PC-3 (cell line): ENCODE data around the gene LPCAT1. TPM values are rescaled to one million over a fixed set of nuclear protein-coding genes. Genes with fewer than 3 reads are reported as not detected.
"Not testable (repeated sequence)": the region's sequence is repeated elsewhere in the genome, so short reads cannot be mapped to it uniquely, and the experiment has no call there.

Source experiments
- ATAC-seq: fragments of 200-7000 bp; cut with Tn5 transposase; 2 replicates; pipeline ENCODE4 v1.9.1; 2020; ENCODE audit warnings: mild to moderate bottlenecking, moderate library complexity
- BruUV-seq: library from RNA; stranded (reverse); fragments of 400-500 nt; replicated peaks from 2 replicates; lab custom pipeline; 2021; lab: Mats Ljungman, UMichigan
- CTCF ChIA-PET: fragments of 300-600 bp; sonication (Branson Sonifier 250); formaldehyde crosslinking; loops from one replicate; lab custom pipeline; 2022; ENCODE audit warnings: antibody characterized with exemption; lab: Charles Lee
- POLR2A ChIA-PET: fragments of 300-600 bp; sonication (Branson Sonifier 250); formaldehyde crosslinking; loops from one replicate; lab custom pipeline; 2022; ENCODE audit warnings: antibody characterized with exemption; ENCODE audit not compliant: unreplicated experiment; lab: Charles Lee
- DNase-seq: peaks from one replicate; pipeline ENCODE4 v3.0.0-alpha.2; 2015
- H2AFZ ChIP-seq: fragments of 300-600 bp; sonication (generic); 2 replicates; pipeline ENCODE4 v1.6.0; 2016; ENCODE audit warnings: antibody characterized with exemption, low read length
- H3F3A ChIP-seq: fragments of 300-600 bp; sonication (generic); one replicate; pipeline ENCODE4 v1.6.0; 2017; ENCODE audit warnings: antibody characterized with exemption, low read length, control low read depth, mild to moderate bottlenecking; ENCODE audit not compliant: unreplicated experiment
- H3K27ac ChIP-seq: fragments of 300-600 bp; sonication (generic); 2 replicates; pipeline ENCODE4 v1.5.1; 2016; ENCODE audit warnings: mild to moderate bottlenecking, low read length
- H3K27me3 ChIP-seq: fragments of 300-600 bp; sonication (generic); 2 replicates; pipeline ENCODE4 v1.6.1; 2016; ENCODE audit warnings: low read length, mixed read lengths
- H3K36me3 ChIP-seq: fragments of 300-600 bp; sonication (generic); 2 replicates; pipeline ENCODE4 v1.6.1; 2016; ENCODE audit warnings: low read depth, mixed run types, low read length, mixed read lengths
- H3K4me1 ChIP-seq: fragments of 300-600 bp; sonication (generic); 2 replicates; pipeline ENCODE4 v1.5.1; 2016; ENCODE audit warnings: low read length; ENCODE audit not compliant: insufficient read depth
- H3K4me2 ChIP-seq: fragments of 300-600 bp; sonication (generic); 2 replicates; pipeline ENCODE4 v1.6.0; 2016; ENCODE audit warnings: low read length
- H3K4me3 ChIP-seq: fragments of 300-600 bp; sonication (generic); 2 replicates; pipeline ENCODE4 v1.5.1; 2016; ENCODE audit warnings: mild to moderate bottlenecking, low read length, mixed read lengths
- H3K79me2 ChIP-seq: fragments of 300-600 bp; sonication (generic); 2 replicates; pipeline ENCODE4 v1.6.1; 2017; ENCODE audit warnings: low read length, mixed read lengths
- H3K9ac ChIP-seq: fragments of 300-600 bp; sonication (generic); 2 replicates; pipeline ENCODE4 v1.6.0; 2016; ENCODE audit warnings: mild to moderate bottlenecking, low read length
- H3K9me2 ChIP-seq: fragments of 300-600 bp; sonication (generic); replicated peaks from 2 replicates; pipeline ENCODE4 v1.6.1; 2016; ENCODE audit warnings: mixed run types, low read length, mixed read lengths
- H3K9me3 ChIP-seq: fragments of 300-600 bp; sonication (generic); 2 replicates; pipeline ENCODE4 v1.6.1; 2016; ENCODE audit warnings: low read length, mixed read lengths
- H4K20me1 ChIP-seq: fragments of 300-600 bp; sonication (generic); 2 replicates; pipeline ENCODE4 v1.6.1; 2016; ENCODE audit warnings: low read length, mixed read lengths
- CTCF ChIP-seq: fragments of 300-600 bp; sonication (generic); conservative IDR thresholded peaks from 2 replicates; pipeline ENCODE4 v1.5.1; 2017; ENCODE audit warnings: antibody characterized with exemption, low read depth, mild to moderate bottlenecking, low read length
- EZH2 ChIP-seq: fragments of 300-600 bp; sonication (generic); IDR thresholded peaks from one replicate; pipeline ENCODE4 v1.6.1; 2017; ENCODE audit warnings: antibody characterized with exemption, mild to moderate bottlenecking, low read length; ENCODE audit not compliant: unreplicated experiment
- EZH2phosphoT487 ChIP-seq: fragments of 300-600 bp; sonication (generic); IDR thresholded peaks from 2 replicates; pipeline ENCODE4 v1.6.1; 2018; ENCODE audit warnings: mild to moderate bottlenecking, antibody characterized with exemption, low read length, borderline replicate concordance
- intact Hi-C: fragments of 100-400 bp; cut with micrococcal nuclease; formaldehyde crosslinking; loops from 2 replicates; pipeline ENCODE4 v1.9.0; 2023
- total RNA-seq: library from RNA; depleted of rRNA; stranded (reverse); fragments of >200 nt; gene quantifications from 2 replicates; pipeline ENCODE4 v1.2.3, GENCODE V29; 2014

The LPCAT1 gene
- total RNA-seq, 1 experiment from 2014 or later = 121 TPM

GRCh38 chr5:1477341-1477740 lies 46.4 kb downstream of the LPCAT1 start:
- Histone ChIP-seq H3K4me1 (no peaks in the 10 kb centered on the region), H3K9ac (no peak overlapping the region), H3F3A (no peaks in the 10 kb centered on the region), H3K4me3 (no peak overlapping the region), H3K27ac (no peak overlapping the region), H3K9me3 (no peaks in the 10 kb centered on the region), H3K27me3 (no peaks in the 10 kb centered on the region), H3K9me2 (no peaks in the 10 kb centered on the region), H3K79me2 (no peaks in the 10 kb centered on the region), H3K4me2 (no peak overlapping the region), H3K36me3 (peaks cover 53% of the 10 kb centered on the region), H2AFZ (no peak overlapping the region), H4K20me1 (no peaks in the 10 kb centered on the region)
- intact Hi-C loops = loop anchor here (5.0 kb wide), 1 partner anchor 165 kb away; no protein-coding TSS in a partner anchor
- ChIA-PET POLR2A (no interaction called here), CTCF (no interaction called here)
- no peak for DNase-seq
- ATAC-seq = no peak
- no TSS peak for BruUV-seq
- TF ChIP-seq EZH2 (no peak), EZH2phosphoT487 (no peak), CTCF (no peak)

GRCh38 chr5:1476967-1477310 lies 46.8 kb downstream of the LPCAT1 start:
- ATAC-seq (no peak), DNase-seq (no peak)
- Histone ChIP-seq H3K9ac (no peak overlapping the region), H3K36me3 (peaks cover 53% of the 10 kb centered on the region), H4K20me1 (no peaks in the 10 kb centered on the region), H2AFZ (no peak overlapping the region), H3K79me2 (no peaks in the 10 kb centered on the region), H3K27me3 (no peaks in the 10 kb centered on the region), H3K4me3 (no peak overlapping the region), H3K4me1 (no peaks in the 10 kb centered on the region), H3K9me3 (no peaks in the 10 kb centered on the region), H3K9me2 (no peaks in the 10 kb centered on the region), H3K27ac (no peak overlapping the region), H3K4me2 (no peak overlapping the region), H3F3A (no peaks in the 10 kb centered on the region)
- BruUV-seq = no TSS peak
- ChIA-PET CTCF (no interaction called here), POLR2A (no interaction called here)
- no peak for TF ChIP-seq CTCF
- TF ChIP-seq EZH2phosphoT487 = no peak
- TF ChIP-seq EZH2 = no peak
- intact Hi-C loops = loop anchor here (5.0 kb wide), 1 partner anchor 165 kb away; no protein-coding TSS in a partner anchor

GRCh38 chr5:1476181-1476966 lies 47.4 kb downstream of the LPCAT1 start:
- Histone ChIP-seq H3K4me2 (no peak overlapping the region), H3K27ac (no peak overlapping the region), H2AFZ (no peak overlapping the region), H3K27me3 (no peaks in the 10 kb centered on the region), H3K9me2 (no peaks in the 10 kb centered on the region), H4K20me1 (no peaks in the 10 kb centered on the region), H3K36me3 (peaks cover 53% of the 10 kb centered on the region), H3K9me3 (no peaks in the 10 kb centered on the region), H3K4me1 (no peaks in the 10 kb centered on the region), H3K9ac (no peak overlapping the region), H3K79me2 (no peaks in the 10 kb centered on the region), H3F3A (no peaks in the 10 kb centered on the region), H3K4me3 (no peak overlapping the region)
- intact Hi-C loops = loop anchor here (5.0 kb wide), 1 partner anchor 166 kb away; no protein-coding TSS in a partner anchor
- POLR2A ChIA-PET = no interaction called here
- CTCF ChIA-PET = no interaction called here
- ATAC-seq (no peak), DNase-seq (no peak)
- TF ChIP-seq EZH2 = no peak
- no peak for TF ChIP-seq EZH2phosphoT487
- TF ChIP-seq CTCF = no peak
- no TSS peak for BruUV-seq

GRCh38 chr5:1475544-1475900 lies 48.2 kb downstream of the LPCAT1 start:
- BruUV-seq, H3K27me3 ChIP-seq, DNase-seq, H3K4me3 ChIP-seq, ATAC-seq, H3K79me2 ChIP-seq, H3K9me2 ChIP-seq, H3K4me2 ChIP-seq, CTCF ChIA-PET, H3K9ac ChIP-seq, H3F3A ChIP-seq, H2AFZ ChIP-seq, POLR2A ChIA-PET, H3K4me1 ChIP-seq, H3K27ac ChIP-seq, H4K20me1 ChIP-seq, H3K9me3 ChIP-seq: not testable (repeated sequence)
- peaks cover 53% of the 10 kb centered on the region for H3K36me3 ChIP-seq
- intact Hi-C loops = loop anchor here (5.0 kb wide), 1 partner anchor 167 kb away; no protein-coding TSS in a partner anchor
